Vagina (tissue), 2 donors: ENCODE results near the gene DLG2. TPM values are rescaled to one million over a fixed set of nuclear protein-coding genes. Genes with fewer than 3 reads are reported as not detected.
"Not testable (repeated sequence)": the region's sequence is repeated elsewhere in the genome, so short reads cannot be mapped to it uniquely, and the experiment has no call there.

Experiments used
- DNase-seq, 2 donors: peaks; one replicate each; pipeline ENCODE4 v3.0.0-alpha.2; 2017; ENCODE audit errors: extremely low spot score in 2 of 2
- H3K27ac ChIP-seq: fragments of 200-600 bp; sonication (generic); one replicate; pipeline ENCODE4 v1.5.1; 2019
- H3K27me3 ChIP-seq: fragments of 200-600 bp; sonication (generic); one replicate; pipeline ENCODE4 v1.5.1; 2019
- H3K36me3 ChIP-seq, 2 donors: fragments of 200-600 bp; sonication (generic); one replicate each; pipeline ENCODE4 v1.5.1; 2017 to 2019
- H3K4me1 ChIP-seq: fragments of 200-600 bp; sonication (generic); one replicate; pipeline ENCODE4 v1.5.1; 2019
- H3K4me3 ChIP-seq, 2 donors: fragments of 200-600 bp; sonication (generic); 1 replicate in 1 of 2; 2 replicates in 1 of 2; pipeline ENCODE4 v1.5.1; 2016 to 2019
- H3K9me3 ChIP-seq: fragments of 200-600 bp; sonication (generic); one replicate; pipeline ENCODE4 v1.5.1; 2019
- CTCF ChIP-seq, 3 experiments: fragments of 450-650 bp in 2 of 3; fragments of 200-600 bp in 1 of 3; sonication (generic) in 1 of 3; IDR thresholded peaks; one replicate each; pipeline ENCODE4 v1.5.1; 2017 to 2019; ENCODE audit warnings: antibody characterized with exemption in 3 of 3, mild to moderate bottlenecking in 2 of 3, moderate library complexity in 2 of 3
- POLR2A ChIP-seq, 2 donors: fragments of 450-650 bp; IDR thresholded peaks; one replicate each; pipeline ENCODE4 v1.6.1; 2017; ENCODE audit warnings: antibody characterized with exemption in 2 of 2, mild to moderate bottlenecking in 2 of 2, moderate library complexity in 2 of 2
- POLR2AphosphoS5 ChIP-seq, 2 donors: sonication (generic); formaldehyde crosslinking; IDR thresholded peaks; one replicate each; pipeline ENCODE4 v1.9.0; 2017; ENCODE audit warnings: antibody characterized with exemption in 2 of 2, mild to moderate bottlenecking in 2 of 2, low read depth in 1 of 2; ENCODE audit not compliant: insufficient read depth in 1 of 2
- intact Hi-C: fragments of 100-400 bp; cut with DNase I; formaldehyde crosslinking; loops from one replicate; pipeline ENCODE4 v1.15.1; 2023
- total RNA-seq: library from RNA; depleted of rRNA; stranded (reverse); fragments of >200 nt; gene quantifications from one replicate; pipeline ENCODE4 v1.2.3, GENCODE V29; 2016

DLG2 gene
- total RNA-seq, 1 donor from 2014 or later = 10.1 TPM

GRCh38 chr11:85295694-85296271, 331.4 kb downstream of the DLG2 start:
- Histone ChIP-seq H3K36me3 (no peaks in the 10 kb centered on the region), H3K27ac (no peak overlapping the region), H3K9me3 (no peaks in the 10 kb centered on the region), H3K27me3 (no peaks in the 10 kb centered on the region), H3K4me3 (no peak overlapping the region), H3K4me1 (no peaks in the 10 kb centered on the region)
- DNase-seq = no peak
- TF ChIP-seq POLR2A (IDR thresholded peaks at IDR 0.05) (no peak), CTCF (IDR thresholded peaks at IDR 0.05) (no peak), POLR2AphosphoS5 (IDR thresholded peaks at IDR 0.05; ENCODE audit: insufficient read depth in 1 of 2, low read depth in 1 of 2) (no peak)
- intact Hi-C loops = no loop called here

GRCh38 chr11:85281550-85281949, 345.6 kb downstream of the DLG2 start:
- intact Hi-C loops = no loop called here
- no peaks in the 10 kb centered on the region for H3K36me3 ChIP-seq
- H3K4me1 ChIP-seq = no peaks in the 10 kb centered on the region
- DNase-seq = no peak
- no peaks in the 10 kb centered on the region for H3K27me3 ChIP-seq
- TF ChIP-seq POLR2A (IDR thresholded peaks at IDR 0.05) (no peak), CTCF (IDR thresholded peaks at IDR 0.05) (no peak), POLR2AphosphoS5 (IDR thresholded peaks at IDR 0.05; ENCODE audit: insufficient read depth in 1 of 2, low read depth in 1 of 2) (no peak)
- H3K27ac ChIP-seq = no peak overlapping the region
- H3K4me3 ChIP-seq = no peak overlapping the region
- H3K9me3 ChIP-seq = no peaks in the 10 kb centered on the region

- Histone ChIP-seq H3K4me3 (no peak overlapping the region), H3K9me3 (no peaks in the 10 kb centered on the region), H3K4me1 (no peaks in the 10 kb centered on the region), H3K36me3 (no peaks in the 10 kb centered on the region), H3K27ac (no peak overlapping the region), H3K27me3 (no peaks in the 10 kb centered on the region)
- no peak for TF ChIP-seq POLR2A (IDR thresholded peaks at IDR 0.05)
- TF ChIP-seq CTCF (IDR thresholded peaks at IDR 0.05) = no peak
- intact Hi-C loops = no loop called here
- no peak for DNase-seq
Measured at GRCh38 chr11:85279267-85279666, 347.9 kb downstream of the DLG2 start.

GRCh38 chr11:85277693-85278092, 349.5 kb downstream of the DLG2 start:
- TF ChIP-seq POLR2AphosphoS5 (IDR thresholded peaks at IDR 0.05; ENCODE audit: insufficient read depth in 1 of 2, low read depth in 1 of 2) = no peak
- TF ChIP-seq CTCF (IDR thresholded peaks at IDR 0.05) = no peak
- no peak for TF ChIP-seq POLR2A (IDR thresholded peaks at IDR 0.05)

GRCh38 chr11:85276332-85276731, 350.8 kb downstream of the DLG2 start:
- TF ChIP-seq POLR2AphosphoS5 (IDR thresholded peaks at IDR 0.05; ENCODE audit: insufficient read depth in 1 of 2, low read depth in 1 of 2) (no peak), CTCF (IDR thresholded peaks at IDR 0.05) (no peak), POLR2A (IDR thresholded peaks at IDR 0.05) (no peak)
- Histone ChIP-seq H3K9me3 (no peaks in the 10 kb centered on the region), H3K27ac (no peak overlapping the region), H3K27me3 (no peaks in the 10 kb centered on the region), H3K4me1 (no peaks in the 10 kb centered on the region), H3K36me3 (no peaks in the 10 kb centered on the region), H3K4me3 (no peak overlapping the region)
- DNase-seq = no peak
- intact Hi-C loops = no loop called here

More at GRCh38 chr11:85277693-85278092, 349.5 kb downstream of the DLG2 start:
- DNase-seq = no peak
- intact Hi-C loops = no loop called here
- Histone ChIP-seq H3K4me3 (no peak overlapping the region), H3K27me3 (no peaks in the 10 kb centered on the region), H3K4me1 (no peaks in the 10 kb centered on the region), H3K27ac (no peak overlapping the region), H3K36me3 (no peaks in the 10 kb centered on the region), H3K9me3 (no peaks in the 10 kb centered on the region)

- H3K36me3 ChIP-seq, H3K4me1 ChIP-seq, DNase-seq, H3K27me3 ChIP-seq, H3K4me3 ChIP-seq, intact Hi-C loops, H3K9me3 ChIP-seq, H3K27ac ChIP-seq: not testable (repeated sequence)
Measured at GRCh38 chr11:85270315-85270714, 356.8 kb downstream of the DLG2 start.
